ENCODE results near the gene IL16.

The IL16 gene

DNA sequence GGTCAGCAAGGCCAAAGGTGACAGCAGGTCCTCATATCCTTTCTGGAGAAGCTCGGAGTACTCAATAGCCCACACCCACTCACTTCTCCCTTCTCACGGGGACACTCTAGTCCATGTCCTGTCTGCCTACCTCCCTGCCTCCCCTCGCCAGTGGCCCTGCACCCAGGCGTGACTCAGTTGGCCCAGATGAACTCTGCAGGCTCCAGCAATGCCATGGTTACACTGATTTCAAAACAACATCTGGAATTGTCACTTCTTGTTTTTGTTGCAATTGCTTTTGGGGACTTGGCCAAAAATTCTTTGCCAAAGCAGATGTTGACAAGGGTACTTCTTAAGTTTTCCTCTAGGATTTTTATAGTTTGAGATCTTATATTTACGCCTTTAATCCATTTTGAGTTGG is 13.0 kb downstream of the IL16 start:
- no peak for DNase-seq

DNA sequence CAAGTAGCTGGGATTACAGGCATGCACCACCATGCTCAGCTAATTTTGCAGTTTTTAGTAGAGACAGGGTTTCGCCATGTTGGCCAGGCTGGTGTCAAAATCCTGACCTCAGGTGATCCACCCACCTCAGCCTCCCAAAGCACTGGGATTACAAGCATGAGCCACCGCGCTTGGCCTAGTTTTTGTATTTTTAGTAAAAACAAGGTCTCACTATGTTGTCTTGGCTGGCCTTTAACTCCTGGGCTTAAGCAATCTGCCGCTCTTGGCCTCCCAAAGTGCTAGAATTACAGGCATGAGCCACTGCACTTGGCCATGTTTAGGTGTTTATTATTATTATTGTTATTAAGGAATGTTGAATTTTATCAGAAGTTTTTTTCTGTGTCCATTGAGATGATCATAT is 14.7 kb downstream of the IL16 start:
- DNase-seq = no peak

DNA sequence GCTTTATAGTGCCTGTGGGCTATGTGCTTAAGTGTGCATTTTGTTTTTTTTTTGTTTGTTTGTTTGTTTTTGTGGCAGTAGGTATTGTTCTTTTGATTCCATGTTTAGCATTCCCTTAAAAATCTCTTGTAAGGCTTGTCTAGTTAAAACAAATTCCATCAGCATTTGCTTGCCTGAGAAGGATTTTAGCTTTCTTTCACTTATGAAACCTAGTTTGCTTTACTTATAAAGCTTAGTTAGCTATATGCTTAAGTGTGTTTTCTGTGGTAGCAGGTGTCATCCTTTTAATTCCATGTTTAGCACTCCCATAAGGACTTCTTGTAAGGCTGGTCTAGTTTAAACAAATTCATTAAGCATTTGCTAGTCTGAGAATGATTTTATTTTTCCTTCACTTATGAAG is 17.3 kb downstream of the IL16 start:
- no peak for DNase-seq

DNA sequence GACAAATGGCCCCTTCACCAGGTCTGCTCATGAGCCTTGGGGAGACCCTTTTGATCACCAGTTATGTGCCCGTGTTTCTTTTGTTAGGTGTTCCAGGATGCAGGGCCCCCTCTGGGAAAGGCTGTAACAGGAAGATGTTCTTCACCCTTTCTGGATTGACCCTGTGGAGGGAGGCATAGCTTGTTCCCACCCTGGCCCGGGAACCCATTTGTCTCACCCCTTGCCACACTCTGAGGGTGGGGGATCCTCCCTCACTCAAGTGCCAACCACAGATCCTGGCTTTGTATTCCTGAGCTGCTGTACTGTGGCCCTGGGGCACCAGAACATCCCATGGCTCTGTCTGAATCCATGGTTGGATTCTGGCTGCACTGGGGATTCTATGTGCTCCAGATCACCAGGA is 18.9 kb downstream of the IL16 start:
- DNase-seq = no peak

DNA sequence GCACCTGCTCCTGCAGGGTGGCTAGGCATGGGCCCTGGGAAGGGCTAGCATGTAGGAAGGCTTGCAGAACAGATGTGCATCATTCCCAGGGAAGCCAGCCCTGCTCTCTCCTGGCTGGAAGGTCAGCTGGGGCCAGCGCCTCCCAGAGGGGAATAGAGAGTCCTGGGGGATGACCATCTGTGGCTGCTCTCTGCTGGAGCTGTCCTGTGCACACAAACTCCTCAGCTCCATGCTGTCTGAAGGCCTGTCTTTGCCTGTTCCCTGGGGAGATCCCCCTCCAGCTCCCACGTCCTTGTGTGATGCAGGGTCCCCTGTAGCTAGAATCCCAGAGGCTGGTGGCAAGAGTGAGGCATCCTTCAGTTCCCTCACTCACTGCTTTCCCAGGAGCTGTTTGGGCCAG is 19.3 kb downstream of the IL16 start:
- no peak for DNase-seq

DNA sequence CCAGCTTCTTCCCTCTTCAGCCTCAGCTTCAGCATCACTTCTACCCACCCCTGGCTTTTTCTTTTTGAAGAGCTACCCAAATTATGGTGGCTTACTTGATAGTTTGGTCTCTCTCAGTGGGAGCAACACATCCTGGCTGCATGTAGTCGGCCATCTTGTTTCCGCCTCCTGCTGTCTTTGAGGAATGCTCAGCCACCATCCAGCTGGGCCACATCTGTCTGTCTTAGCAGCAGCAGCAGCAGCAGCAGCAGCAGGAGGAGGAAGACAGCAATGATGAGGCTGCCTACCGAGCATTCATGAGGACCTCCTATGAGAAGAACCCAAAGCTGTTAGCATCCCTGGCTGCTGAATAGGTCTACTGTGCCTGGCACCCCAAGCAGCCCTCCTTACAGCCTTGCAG is 19.7 kb downstream of the IL16 start:
- no peak for DNase-seq

DNA sequence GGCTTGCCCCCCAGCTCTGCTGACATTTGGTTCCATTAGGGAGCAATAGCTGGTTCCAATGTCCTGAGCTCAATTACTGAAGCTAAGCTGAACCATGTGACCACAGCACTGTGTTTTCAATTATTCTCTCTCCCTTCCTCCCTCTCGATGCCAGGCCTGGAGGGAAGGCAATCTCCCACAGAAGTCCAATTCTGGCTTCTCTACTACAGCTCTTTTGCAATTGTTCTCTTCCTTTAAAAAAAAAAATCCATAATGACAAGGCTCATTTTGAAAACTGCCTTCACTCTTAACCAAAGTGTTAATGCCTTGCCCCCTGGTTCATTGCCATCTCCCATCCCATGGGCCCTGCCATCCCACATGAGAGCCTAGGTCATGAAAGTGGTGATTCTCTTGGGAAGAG is 24.8 kb downstream of the IL16 start:
- no peak for DNase-seq

DNA sequence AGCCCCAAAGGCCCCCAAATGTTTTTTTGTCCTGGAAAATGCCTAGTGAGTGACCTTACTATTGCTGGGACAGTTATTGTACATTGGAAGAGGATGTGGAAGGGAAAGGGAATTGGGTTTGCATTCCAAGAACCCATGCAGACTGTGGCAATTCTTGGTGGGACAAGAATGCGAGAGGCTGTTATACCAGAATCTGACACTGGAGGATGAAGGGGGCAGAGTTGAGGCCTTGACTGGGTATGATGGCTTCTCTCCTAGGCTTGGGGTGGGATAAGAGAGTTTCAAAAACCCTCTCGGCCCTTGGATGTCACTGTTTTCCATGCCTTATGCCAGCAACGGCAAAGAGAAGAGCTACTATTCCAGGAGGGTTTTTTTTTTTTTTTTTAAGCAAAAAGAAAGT is 25.3 kb downstream of the IL16 start:
- DNase-seq = no peak

DNA sequence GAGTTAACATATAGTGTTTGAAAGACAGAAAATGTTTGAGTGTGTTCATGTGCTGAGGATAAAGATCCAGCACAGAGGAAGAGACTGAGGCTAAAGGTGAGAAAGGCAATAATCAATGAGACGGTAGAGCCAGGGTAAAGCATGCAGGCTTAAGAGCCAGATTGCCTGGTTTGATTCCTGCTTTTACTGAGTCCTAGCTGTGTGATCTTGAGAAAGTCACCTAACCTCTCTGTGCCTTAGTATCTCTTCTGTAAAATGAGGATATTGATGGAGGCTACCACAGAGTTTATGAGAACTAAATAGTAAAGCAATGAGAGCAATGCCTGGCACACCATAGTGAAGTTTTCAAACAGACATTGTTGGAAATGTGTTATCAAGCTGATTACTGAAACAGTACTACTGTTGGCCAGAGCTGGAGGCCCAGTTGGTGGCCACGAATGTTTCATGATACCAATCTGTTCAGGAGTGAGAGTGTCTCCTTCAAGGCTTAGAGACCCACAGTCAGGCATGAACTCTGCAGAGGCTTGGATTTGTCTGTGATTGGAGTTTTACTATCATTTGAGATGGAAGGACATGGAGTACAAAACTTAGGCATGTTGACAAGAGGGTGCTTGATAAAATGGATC is 26.8 kb downstream of the IL16 start:
- DNase-seq = no peak

DNA sequence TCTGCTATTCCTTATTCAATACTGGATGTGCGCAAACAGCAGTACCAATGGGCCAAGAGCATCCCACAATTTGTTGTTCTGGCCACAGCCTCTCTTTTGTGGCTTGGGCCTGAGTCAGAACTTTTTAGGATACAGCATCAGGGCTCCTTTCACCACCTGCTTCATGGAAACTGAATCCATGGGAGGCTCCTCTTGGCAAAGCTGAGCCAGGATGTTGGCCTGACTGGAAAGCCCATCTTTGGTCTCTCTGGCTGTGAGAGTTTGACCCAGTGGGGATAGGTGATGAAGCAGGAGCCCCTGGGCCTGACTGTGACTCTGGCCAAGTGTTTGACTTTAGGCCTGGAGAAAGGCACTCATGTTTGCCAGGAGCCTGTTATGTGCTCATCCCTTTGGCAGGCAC is 27.6 kb downstream of the IL16 start:
- no peak for DNase-seq

DNA sequence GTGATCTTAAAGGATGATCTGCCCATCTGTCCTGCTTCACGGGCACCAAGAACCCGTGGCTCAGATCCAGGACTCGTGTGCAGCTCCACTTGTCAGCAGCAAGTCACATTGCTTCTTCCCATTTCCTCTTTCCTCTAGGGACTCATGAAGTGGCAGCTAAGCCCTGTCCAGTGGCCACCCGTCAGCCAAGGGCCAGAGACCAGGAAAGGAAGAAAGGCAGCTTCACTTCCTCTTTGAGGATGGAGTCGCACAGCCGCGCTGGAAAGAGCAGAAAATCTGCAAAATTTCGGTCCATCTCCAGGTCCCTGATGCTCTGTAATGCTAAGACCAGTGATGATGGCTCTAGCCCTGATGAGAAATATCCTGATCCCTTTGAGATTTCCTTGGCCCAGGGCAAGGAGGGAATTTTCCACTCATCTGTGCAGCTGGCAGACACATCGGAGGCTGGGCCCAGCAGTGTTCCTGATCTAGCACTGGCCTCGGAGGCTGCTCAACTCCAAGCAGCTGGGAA is 28.5 kb downstream of the IL16 start:
- no peak for DNase-seq

DNA sequence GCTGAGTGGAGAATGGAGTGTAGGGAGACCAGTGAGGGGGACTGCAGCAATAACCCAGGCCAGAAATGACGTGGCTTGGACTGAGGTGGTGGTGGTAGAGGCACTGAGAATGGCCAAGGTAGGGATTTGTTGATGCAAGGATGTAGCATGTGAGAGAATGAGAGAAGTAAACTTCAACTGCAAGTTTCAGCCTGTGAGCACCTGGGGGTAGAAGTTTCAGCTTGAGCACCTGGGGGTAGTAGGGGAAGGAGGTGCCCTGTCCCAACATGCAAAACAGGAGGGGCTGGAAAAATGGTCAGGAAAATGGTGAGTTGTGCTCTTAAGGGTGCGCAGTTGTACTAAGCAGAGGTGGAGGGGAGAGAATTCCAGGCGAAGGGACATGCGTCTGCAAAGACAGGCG is 31.0 kb downstream of the IL16 start:
- DNase-seq = no peak

DNA sequence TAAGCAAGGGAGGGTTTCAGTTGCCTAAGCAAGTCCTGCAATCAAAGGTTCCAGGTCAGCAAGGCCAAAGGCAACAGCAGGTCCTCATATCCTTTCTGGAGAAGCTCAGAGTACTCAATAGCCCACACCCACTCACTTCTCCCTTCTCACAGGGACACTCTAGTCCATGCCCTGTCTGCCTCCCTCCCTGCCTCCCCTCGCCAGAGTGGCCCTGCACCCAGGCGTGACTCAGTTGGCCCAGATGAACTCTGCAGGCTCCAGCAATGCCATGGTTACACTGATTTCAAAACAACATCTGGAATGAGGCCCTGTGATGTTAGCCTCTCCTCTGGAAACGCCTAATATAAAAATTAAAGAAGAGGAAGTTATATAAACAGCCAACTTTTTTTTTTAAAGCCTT is 32.9 kb downstream of the IL16 start:
- no peak for DNase-seq

DNA sequence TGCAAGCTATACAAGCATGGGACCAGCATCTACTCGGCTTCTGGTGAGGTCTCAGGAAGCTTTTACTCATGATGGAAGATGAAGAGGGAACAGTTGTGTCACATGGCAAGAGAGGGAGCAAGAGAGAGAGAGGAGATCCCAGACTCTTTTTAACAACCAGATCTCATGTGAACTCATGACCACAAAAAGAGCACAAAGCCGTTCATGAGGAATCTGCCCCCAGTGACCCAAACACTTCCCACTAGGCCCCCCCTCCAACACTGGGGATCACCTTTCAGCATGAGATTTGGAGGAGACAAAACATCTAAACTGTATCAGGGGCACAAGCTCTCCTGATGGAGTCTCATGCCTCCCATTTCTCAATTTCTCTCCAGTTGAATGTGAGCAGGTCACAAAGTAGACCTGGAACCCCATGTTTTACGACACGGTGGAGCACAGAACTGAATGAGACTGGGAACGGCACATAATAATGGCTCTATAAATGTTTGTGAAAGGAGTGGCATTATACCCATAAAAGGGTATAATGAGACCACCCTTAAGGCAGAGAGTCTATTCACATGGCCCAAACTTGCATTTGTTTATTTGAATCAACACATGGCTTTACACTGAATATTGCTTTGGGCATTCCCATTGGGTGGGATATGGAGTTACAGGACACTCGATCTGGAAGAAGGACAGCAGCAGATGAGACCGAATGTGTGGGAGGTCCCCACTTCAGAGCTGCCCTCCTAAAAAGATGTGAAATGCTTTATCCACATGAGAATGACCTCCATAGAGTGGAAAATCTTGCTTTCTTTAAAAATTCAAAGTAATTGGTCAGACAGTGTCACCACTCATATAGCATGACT is 38.8 kb downstream of the IL16 start:
- no peak for DNase-seq

DNA sequence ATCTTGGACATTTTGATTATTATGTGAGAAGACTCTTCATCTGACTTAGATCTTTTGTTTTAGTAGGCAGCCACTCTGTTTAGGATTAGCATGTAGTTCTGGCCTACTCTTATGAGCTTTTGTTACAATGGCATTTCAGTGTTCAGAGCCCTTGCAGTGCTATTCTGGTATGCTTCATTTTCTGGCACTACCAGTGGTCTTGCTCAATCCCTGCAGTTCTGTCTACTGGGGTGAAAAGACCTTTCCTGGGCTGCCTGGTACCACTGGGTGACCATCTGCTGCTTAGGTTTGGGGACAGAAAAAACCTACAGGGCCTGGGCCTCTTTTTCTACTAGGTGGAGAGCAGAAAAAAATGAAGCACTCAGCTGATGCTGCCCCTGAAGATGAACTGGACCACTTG is 42.5 kb downstream of the IL16 start:
- no peak for DNase-seq

DNA sequence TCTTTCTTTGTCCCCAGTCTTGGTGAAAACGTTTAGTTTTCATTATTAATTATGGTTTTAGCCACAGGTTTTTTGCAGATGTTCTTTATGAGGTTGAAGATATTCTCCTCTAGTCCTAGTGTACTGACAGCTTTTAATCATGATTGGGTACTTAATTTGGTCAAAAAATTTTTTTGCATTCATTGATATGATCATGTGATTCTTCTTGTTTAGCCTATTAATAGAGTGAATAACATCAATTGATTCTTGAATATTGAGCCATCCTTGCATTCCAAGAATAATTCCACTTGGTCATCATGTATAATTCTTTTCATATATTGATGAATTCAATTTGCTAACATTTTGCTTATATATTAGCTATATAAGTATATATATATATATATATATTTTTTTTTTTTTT is 46.1 kb downstream of the IL16 start:
- DNase-seq = no peak

DNA sequence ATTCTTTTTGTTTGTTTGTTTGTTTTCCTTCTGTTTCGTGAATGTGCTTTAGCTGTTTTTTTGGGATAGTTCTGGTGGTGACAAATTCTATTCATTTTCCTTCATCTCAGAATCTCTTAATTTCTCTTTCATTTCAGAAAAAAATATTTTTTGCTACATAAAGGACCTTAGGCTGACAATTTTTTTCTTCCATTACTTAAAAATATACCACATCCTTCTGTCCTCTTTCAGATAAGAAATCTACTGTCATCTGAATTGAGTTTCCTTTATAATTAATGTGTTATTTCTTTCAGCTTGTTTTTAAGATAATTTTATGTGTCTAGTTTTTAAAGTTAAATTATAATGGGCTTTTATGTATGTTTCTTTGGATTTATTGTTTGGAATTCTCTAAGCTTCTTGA is 47.6 kb downstream of the IL16 start:
- no peak for DNase-seq

DNA sequence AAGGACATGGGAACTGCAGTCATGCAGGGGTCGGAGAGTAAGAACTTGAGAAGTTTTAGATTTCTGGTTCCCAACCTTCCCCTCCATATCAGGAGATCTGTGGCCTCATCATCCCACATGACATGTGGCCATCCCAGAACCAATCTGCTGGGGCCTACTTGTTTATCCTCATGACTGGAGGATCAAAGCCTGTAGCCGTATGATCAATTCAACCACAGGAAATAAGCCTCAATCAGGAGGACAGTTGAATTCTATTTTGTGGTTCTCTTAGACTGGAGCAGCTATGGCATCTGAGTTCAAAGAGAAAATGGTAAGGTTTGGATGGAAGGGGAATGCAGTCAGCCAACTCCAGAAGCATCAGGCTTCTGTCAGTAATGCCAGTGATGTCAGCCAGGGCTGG is 57.2 kb downstream of the IL16 start:
- DNase-seq = no peak

DNA sequence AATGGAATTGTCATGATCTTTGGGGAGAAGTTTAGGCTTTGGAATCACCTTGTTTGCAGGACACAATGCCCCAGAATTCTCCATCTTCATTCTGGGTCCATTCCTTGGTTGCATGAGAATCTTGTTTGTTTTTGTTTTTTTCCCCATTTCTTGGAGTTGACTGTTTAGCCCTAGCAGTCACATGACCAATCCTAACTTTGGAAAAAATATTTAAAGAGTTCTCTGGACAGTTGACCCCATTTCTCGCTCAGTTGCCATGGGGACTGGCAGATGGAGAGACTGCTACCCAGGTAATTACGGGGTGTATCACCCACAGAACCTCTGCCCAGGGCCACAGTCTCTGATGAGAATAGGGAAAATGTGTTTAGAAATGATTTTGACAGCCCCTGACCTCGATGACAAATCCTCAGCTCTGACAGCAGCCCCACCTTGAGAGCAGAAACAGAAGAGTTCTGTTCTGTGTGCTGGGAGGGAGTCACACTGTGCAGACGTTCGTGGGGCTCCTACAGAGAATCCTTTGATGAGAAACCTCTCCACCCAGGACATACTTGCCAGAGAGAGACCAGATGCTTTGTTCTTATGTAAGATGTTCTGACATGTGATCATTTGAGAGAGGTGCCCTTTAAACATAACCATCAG is 57.7 kb downstream of the IL16 start:
- DNase-seq = no peak

DNA sequence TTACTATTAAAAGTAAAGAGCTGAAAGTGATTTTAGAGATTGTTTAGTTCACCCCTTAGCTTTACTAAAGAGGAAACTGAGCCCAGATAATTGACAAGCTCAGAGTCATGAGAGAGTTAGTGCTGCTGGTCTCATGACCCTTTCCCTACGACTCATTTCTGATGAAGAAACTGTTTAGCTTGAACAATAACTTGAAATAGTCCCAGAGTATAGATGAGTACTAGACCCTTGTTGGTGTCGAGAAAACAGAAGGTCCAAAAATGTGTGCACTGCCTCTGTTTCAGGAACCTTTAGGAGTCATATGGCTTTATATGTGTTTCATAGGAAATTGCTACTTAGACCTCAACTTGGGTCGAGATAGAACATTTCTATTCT is 58.2 kb downstream of the IL16 start:
- no peak for DNase-seq

DNA sequence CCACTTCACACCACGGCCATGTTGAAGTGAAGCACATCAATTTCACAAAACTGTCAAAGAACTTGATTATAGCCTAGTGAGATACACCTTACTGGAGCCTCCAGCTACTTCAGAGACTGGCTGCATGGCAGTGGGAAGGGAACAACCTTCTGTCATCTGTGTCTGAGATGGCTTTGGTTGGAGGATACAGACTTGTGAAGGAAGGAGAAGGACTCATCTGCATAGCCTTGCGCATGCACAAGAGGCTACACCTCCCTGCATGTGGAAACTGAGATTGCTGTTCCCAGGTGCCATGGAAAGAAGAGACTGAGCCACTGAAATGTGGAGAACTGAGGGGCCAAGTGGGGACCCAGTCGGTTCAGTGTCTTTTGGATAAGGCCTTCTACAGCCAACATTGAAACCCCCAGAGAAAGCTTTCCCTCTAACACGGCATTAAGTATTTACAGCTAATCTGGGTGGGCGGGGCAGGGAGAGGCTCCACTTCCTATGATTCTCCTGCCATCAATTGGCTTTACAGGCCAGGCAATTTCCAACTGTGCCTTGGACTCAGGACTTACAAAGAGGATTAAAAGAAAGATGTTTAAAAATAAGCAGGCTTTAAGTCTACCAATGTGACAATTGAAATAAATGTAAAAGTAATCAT is 58.8 kb downstream of the IL16 start:
- no peak for DNase-seq

DNA sequence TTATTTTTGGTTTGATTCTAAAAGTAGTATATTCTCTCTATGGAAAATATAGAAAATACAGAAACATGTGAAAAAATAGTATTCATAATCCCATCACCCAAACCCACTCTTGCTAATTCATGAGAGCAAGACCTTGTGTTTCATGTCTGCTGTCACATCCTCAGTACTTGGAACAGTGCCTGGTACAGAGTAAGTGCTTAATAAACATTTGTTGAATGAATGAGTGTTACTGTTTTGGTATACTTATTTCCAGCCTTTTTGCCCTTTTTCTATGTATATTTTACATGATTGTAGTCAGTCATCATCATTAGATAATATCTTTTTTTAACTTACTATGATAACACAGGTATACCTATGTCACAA is 59.3 kb downstream of the IL16 start:
- no peak for DNase-seq

DNA sequence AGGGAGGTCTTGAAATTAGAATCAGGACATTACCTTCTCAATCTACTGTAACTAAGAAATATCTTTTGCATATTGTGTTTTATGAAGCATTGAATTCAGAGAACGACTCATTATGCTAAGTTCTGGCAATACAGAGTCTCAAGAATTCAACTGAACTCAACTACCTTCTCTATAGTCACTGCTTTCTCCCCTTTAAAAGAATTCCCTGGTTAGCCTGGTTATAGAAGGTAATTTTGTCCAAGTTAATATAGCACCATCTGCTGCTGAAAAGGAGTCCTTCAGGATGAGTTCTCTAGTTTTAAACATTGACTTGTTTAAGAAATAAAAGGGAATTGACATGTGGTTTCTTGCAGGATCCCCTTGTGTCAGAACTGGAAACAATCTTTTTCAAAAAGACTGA is 60.2 kb downstream of the IL16 start:
- peak; percentile 37 for DNase-seq

DNA sequence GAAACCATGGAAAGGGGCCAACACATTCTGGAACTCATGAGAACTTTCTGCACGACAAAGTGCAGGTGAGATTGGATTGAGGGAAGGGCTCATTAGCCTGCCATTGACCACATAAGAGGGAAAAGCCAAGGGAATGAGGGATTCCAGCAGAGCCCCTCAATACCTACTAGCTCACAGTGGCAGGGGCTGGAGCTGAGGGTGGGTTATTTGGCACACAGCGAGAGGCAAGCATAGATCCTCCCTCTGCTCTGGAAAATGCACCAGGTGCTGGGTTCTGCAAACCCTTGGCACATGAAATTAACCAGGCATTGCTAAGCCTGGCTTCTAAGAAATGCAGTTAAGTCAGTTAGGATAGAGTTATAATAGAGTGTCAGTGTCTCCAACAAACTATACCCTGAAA is 60.8 kb downstream of the IL16 start:
- no peak for DNase-seq
